ENCODE measurements around the gene EFR3B.
A peak's percentile ranks its signal among the peaks of the same experiment; 100 is the strongest.

The EFR3B gene

DNA sequence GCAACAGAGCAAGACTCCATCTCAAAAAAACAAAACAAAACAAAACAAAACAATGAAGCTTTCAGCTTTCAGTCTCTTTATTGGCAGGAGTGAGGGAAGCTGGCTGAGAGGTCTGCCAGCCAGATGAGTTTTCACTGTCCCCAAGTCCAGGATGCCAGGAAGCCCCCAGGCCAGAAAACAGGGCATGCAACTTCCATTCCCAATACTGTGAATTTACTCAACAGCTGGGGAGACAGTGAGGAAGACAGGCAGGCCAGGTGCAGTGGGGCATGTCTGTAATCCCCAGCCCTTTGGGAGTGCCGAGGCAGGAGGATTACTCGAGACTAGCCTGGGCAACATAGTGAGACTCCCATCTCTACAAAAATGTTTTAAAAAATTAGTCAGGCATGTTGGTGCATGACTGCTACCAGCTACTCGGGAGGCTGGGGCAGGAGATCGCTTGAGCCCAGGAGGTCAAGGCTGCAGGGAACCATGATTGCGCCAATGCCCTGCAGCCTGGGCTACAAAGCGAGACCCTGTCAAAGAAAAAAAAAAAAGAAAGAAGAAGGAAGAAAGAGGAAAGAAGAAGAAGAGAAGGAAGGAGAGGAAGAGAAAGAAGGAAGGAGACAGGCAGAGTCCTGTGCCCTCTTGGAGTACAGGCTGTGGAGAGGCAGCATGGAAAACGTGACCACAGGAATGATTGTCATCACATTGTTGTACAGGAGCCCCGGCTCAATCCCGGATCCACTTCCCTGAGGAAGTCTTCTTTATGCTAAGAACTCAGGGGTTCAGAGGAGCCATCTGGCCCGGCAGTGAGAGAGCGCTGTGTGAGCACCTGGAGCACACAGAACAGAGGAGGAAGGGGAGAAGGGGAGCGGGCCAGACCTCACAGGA, 155.7 kb downstream of the EFR3B start:
- no peak for DNase-seq

DNA sequence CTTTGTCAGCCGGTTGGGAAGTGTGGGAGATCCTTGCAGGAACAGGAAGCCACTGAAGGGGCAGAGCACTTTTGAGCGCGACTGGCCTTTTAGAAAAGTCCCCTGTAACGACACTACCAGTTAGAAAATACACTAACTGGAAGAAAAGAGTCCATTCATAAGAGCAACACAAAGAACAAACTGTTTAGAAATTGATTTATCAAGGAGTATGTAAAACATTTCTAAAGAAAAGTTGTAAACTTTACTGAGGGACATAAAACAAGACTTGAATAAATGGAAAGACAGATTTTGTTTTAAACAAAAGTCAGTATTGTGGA, 156.3 kb downstream of the EFR3B start:
- DNase-seq: no peak

DNA sequence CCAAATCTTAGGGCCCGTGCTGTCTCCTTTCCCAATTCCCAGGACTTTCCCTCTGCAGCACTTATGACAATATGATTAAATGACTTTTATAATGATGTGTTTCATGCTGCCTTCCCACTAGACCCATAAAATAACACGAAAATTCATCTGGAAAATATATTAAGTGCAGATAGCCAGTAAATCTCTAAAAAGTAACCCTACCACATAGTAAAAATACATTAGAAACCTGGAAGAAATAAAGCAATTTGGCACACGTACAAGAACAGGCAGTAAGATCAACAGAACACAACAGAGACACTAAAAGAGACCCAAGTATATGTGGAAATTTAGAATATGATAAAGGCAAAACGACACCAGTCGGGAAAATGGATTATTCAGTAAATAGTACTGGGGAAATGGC, 156.7 kb downstream of the EFR3B start:
- DNase-seq: no peak

DNA sequence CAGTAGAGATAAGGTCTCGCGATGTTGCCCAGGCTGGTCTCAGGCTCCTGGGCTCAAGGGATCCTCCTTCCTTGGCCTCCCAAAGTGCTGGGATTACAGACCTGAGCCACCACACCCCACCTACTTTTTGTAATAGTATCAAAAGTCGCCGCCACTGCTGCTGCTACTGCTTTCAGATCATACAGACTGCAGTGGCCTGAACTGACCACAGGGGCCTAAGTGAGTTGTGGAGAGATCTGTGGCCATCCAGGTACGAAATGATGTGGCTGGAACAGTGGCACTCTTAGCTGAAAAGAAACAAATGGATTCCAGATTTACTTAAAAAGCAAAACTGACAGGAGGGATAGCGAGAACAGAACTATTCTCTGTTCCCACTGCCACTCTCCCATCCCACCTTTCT, 159.4 kb downstream of the EFR3B start:
- DNase-seq: no peak

DNA sequence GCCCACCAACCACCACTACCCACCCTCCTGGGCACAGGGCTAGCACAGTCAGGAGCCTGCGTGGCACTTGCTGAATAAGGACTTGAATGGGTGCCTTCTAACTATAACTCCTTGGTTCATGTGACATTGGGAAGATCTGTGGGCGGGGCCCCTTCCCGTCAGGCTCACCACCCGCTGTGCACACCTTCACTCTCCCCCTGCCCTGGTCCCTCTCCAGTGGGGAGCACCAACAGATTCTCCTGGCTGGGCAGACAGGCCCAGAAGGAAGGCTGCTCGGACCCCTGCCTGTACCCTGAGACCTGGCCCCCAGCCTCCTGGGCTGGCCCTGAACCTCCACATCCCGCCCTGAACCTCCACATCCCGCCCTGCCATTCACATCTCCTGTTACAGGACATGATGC, 159.9 kb downstream of the EFR3B start:
- no peak for DNase-seq

DNA sequence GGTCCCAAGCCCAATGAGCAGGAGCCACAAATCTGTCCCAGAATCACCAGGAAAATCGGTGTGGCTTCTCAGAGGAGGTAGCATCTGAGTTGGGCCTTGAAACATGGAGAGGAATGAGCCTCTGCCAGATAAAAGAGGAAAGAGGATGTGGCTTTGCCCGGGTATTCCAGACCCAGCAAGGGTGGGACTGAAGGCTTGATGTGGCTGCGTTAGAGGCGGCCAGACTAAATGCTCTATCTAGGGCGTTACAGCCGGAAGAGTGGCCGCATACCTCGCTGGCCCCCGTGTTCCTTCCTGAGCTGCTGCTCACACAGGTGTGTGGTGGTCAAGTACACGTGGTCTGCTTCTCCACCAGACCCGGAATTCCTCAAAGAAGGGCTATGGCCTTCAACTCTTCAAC, 160.4 kb downstream of the EFR3B start:
- DNase-seq: no peak

DNA sequence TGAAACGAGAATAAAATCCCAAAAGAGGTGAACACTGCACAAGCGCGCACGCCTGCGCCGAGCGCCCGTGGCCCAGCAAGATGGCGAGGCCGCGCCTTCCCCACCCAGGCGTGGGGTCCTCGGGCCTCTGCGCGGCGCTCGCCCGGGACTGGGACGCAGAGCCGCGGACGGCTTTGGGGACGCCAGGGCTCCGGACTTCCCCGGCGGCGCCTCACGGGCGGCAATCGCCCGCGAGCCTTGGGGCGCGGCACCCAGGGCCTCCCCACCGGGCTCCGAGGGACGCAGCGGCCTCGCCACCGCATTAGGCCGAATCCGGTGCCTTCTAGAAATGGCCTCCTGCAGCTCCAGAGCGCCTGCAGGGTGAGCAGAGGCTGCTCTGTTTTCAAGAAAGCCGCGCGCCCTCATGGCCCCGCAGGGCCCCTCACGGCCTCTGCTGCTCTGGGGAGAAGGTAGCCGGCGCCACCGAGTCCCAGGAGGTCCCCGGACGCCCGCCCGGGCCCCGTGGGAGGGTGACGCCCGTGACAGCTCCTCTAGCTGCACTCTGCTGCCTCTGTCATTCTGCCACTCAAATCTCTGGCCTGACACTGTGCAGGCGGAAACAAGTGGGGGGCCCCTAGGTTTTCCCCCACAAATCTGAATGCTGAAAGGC, 162.4 kb downstream of the EFR3B start:
- peak; percentile 16 for DNase-seq

DNA sequence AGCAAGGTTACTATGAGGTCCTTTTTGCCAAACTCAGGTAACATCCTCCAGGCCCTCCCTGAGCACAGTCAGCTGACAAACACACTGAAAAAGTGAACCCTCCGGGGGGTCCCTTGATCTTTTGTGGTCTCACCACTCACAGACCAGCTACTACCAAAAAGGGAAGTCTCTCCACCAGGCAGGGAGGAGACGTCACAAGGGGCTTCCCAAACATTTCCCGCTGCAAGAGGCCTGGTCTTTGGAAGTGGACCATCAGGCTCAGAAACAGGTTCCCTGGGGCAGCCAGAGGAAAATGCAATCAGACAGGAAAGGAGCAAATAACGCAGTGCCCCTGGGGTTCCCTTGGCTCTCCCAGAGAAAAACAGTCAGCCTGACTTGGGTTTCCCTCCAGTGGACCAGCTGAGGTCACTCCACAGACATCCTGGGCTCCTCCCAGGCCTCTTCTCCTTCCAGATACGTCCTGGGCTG, 165.2 kb downstream of the EFR3B start:
- peak; percentile 4 for DNase-seq
